Caco-2 (cell line): ENCODE measurements around the gene MAS1L. TPM values are rescaled to one million over a fixed set of nuclear protein-coding genes. Genes with fewer than 3 reads are reported as not detected.
"Not testable (repeated sequence)": the region's sequence is repeated elsewhere in the genome, so short reads cannot be mapped to it uniquely, and the experiment has no call there.

ENCODE experiments used
- BruUV-seq: library from RNA; stranded (reverse); fragments of 400-500 nt; replicated peaks from 2 replicates; lab custom pipeline; 2021; lab: Mats Ljungman, UMichigan
- CTCF ChIA-PET: fragments of 300-600 bp; sonication (Branson Sonifier 250); formaldehyde crosslinking; loops from one replicate; lab custom pipeline; 2022; ENCODE audit warnings: antibody characterized with exemption; lab: Charles Lee
- POLR2A ChIA-PET: fragments of 300-600 bp; sonication (Branson Sonifier 250); formaldehyde crosslinking; loops from one replicate; lab custom pipeline; 2022; ENCODE audit warnings: antibody characterized with exemption; lab: Charles Lee
- DNase-seq, 2 experiments: peaks; one replicate each; pipeline versions ENCODE4 v3.0.0 to v3.0.0-alpha.2; 2020 to 2022
- H3K27me3 ChIP-seq: replicated peaks from 2 replicates; pipeline ENCODE4 v1.6.0; 2011; ENCODE audit warnings: low read length; ENCODE audit not compliant: control insufficient read depth, insufficient read depth
- H3K36me3 ChIP-seq: 2 replicates; pipeline ENCODE4 v1.5.1; 2011; ENCODE audit warnings: low read length; ENCODE audit not compliant: control insufficient read depth, insufficient read depth
- H3K4me1 ChIP-seq: fragments of 250-450 bp; sonication (Bioruptor Pico); 2 replicates; pipeline ENCODE4 v1.5.1; 2020; ENCODE audit warnings: mild to moderate bottlenecking
- H3K4me3 ChIP-seq: 2 replicates; pipeline ENCODE4 v1.5.1; 2011; ENCODE audit warnings: low read depth, mild to moderate bottlenecking, control low read depth, low read length
- H3K9me3 ChIP-seq: fragments of 250-450 bp; sonication (Bioruptor Pico); 2 replicates; pipeline ENCODE4 v1.5.1; 2020; ENCODE audit warnings: mild to moderate bottlenecking, moderate library complexity
- H3K27ac Mint-ChIP-seq: one replicate; pipeline ENCODE4 v1.8.0; 2022; ENCODE audit warnings: mixed read lengths; ENCODE audit not compliant: unreplicated experiment
- H3K27me3 Mint-ChIP-seq: one replicate; pipeline ENCODE4 v1.8.0; 2022; ENCODE audit warnings: mixed read lengths; ENCODE audit not compliant: insufficient read depth, unreplicated experiment
- H3K36me3 Mint-ChIP-seq: one replicate; pipeline ENCODE4 v1.8.0; 2022; ENCODE audit warnings: mild to moderate bottlenecking, mixed read lengths; ENCODE audit not compliant: insufficient read depth, unreplicated experiment
- H3K4me1 Mint-ChIP-seq: one replicate; pipeline ENCODE4 v1.8.0; 2022; ENCODE audit warnings: low read depth, mixed read lengths; ENCODE audit not compliant: unreplicated experiment
- H3K4me3 Mint-ChIP-seq: one replicate; pipeline ENCODE4 v1.8.0; 2022; ENCODE audit warnings: mild to moderate bottlenecking, moderate library complexity, mixed read lengths; ENCODE audit not compliant: unreplicated experiment
- H3K9me3 Mint-ChIP-seq: one replicate; pipeline ENCODE4 v1.8.0; 2022; ENCODE audit warnings: mixed read lengths; ENCODE audit not compliant: unreplicated experiment
- intact Hi-C: fragments of 100-400 bp; cut with micrococcal nuclease; formaldehyde crosslinking; loops from one replicate; pipeline ENCODE4 v1.10.0; 2022; ENCODE audit not compliant: unreplicated experiment
- total RNA-seq: library from RNA; stranded (reverse); gene quantifications from 2 replicates; pipeline ENCODE4 v1.2.3, GENCODE V29; 2022
- TF ChIP-seq, protein P1 (sequence below), 2 experiments: fragments of 200-600 bp in 1 of 2; IDR thresholded peaks; 1 replicate in 1 of 2; 2 replicates in 1 of 2; pipeline versions ENCODE4 v1.5.1 to v1.8.0; 2011 to 2022; ENCODE audit warnings: antibody characterized with exemption in 1 of 2, control low read depth in 1 of 2, inconsistent platforms in 1 of 2, low read depth in 1 of 2, low read length in 1 of 2, mild to moderate bottlenecking in 1 of 2, moderate library complexity in 1 of 2; ENCODE audit not compliant: insufficient read depth in 1 of 2, severe bottlenecking in 1 of 2, unreplicated experiment in 1 of 2

The MAS1L gene
- total RNA-seq, 1 experiment from 2014 or later = not detected

DNA sequence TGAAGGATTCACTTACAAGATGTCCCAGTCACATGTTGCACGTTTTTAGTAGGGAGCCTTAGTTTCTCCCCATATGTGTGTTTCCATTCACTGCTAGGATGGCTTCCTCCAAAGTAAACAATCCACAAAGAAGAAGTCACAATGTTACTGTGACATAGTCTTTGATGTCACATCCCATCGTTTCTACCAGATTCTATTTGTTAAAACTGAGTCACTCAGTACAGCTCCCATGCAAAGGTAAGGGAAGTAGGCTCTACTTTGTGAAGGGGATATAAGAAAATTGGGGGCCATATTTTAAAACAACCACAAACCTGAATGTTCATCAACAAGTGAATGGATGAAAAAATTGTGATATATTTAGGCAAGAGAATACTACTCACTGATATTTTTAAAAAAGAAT is 30.8 kb downstream of the MAS1L start, which contains the start of the genes OR11A1 and OR2H1:
TSS of gene OR11A1 (minus strand) at position 101 of the 400 bp plus-strand sequence. CDS start 29,430 bp downstream, outside the sequence.
TSS of gene OR2H1 (plus strand) at position 185 of the 400 bp plus-strand sequence. CDS start 4,615 bp downstream, outside the sequence.
- no peaks in the 10 kb centered on the region for H3K4me1 Mint-ChIP-seq
- H3K4me3 Mint-ChIP-seq = no peak within 1 kb of the TSS
- DNase-seq = no peak
- H3K4me3 ChIP-seq = no peak within 1 kb of the TSS
- H3K27me3 Mint-ChIP-seq = peaks cover 7% of the 10 kb centered on the region
- intact Hi-C loops = no loop called here
- no TSS peak for BruUV-seq
- H3K9me3 ChIP-seq = no peaks in the 10 kb centered on the region
- TF ChIP-seq, protein P1, sequence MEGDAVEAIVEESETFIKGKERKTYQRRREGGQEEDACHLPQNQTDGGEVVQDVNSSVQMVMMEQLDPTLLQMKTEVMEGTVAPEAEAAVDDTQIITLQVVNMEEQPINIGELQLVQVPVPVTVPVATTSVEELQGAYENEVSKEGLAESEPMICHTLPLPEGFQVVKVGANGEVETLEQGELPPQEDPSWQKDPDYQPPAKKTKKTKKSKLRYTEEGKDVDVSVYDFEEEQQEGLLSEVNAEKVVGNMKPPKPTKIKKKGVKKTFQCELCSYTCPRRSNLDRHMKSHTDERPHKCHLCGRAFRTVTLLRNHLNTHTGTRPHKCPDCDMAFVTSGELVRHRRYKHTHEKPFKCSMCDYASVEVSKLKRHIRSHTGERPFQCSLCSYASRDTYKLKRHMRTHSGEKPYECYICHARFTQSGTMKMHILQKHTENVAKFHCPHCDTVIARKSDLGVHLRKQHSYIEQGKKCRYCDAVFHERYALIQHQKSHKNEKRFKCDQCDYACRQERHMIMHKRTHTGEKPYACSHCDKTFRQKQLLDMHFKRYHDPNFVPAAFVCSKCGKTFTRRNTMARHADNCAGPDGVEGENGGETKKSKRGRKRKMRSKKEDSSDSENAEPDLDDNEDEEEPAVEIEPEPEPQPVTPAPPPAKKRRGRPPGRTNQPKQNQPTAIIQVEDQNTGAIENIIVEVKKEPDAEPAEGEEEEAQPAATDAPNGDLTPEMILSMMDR (IDR thresholded peaks at IDR 0.05; ENCODE audit: insufficient read depth in 1 of 2, low read depth in 1 of 2, low read length in 1 of 2, severe bottlenecking in 1 of 2, unreplicated experiment in 1 of 2) = no peak
- H3K27ac Mint-ChIP-seq = no peak within 1 kb of the TSS
- no peaks in the 10 kb centered on the region for H3K27me3 ChIP-seq
- no peaks in the 10 kb centered on the region for H3K9me3 Mint-ChIP-seq
- H3K4me1 ChIP-seq = no peaks in the 10 kb centered on the region
- ChIA-PET CTCF (no interaction called here), POLR2A (no interaction called here)
- H3K36me3 ChIP-seq = no peaks in the 10 kb centered on the region
- H3K36me3 Mint-ChIP-seq = no peaks in the 10 kb centered on the region

DNA sequence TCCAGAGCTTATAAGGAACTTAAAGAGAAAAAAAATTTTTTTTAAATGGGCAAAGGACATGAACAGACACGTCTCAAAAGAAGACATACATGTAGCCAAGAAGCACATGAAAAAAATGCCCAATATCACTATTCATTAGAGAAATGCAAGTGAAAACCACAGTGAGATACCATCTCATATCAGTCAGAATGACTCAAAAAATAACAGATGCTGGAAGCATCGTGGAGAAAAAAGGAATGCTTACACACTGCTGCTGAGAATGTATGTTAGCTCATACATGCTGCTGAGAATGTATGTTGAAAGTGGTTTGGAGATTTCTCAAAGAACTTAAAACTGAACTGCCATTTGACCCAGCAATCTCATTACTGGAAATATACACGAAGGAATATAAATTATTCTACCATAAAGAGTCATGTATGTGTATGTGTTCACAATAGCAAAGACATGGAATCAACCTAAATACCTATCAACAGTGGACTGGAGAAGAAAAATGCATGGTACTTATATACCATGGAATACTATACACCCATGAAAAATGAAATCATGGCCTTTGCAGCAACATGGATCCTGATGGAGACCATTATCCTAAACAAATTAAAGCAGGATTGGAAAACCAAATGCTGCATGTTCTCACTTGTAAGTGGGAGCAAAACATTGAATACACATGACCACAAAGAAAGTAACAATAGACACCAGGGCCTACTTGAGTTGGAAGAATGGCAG is 36.1 kb downstream of the MAS1L start:
- no peaks in the 10 kb centered on the region for H3K36me3 ChIP-seq
- H3K27ac Mint-ChIP-seq = no peak overlapping the region
- no peak for DNase-seq
- intact Hi-C loops = no loop called here
- H3K4me3 ChIP-seq = no peak overlapping the region
- H3K36me3 Mint-ChIP-seq = no peaks in the 10 kb centered on the region
- H3K4me1 ChIP-seq = no peaks in the 10 kb centered on the region
- H3K4me3 Mint-ChIP-seq = no peak overlapping the region
- no peaks in the 10 kb centered on the region for H3K4me1 Mint-ChIP-seq
- no TSS peak for BruUV-seq
- ChIA-PET POLR2A (no interaction called here), CTCF (no interaction called here)
- no peaks in the 10 kb centered on the region for H3K27me3 Mint-ChIP-seq
- H3K9me3 Mint-ChIP-seq = no peaks in the 10 kb centered on the region
- no peaks in the 10 kb centered on the region for H3K27me3 ChIP-seq
- H3K9me3 ChIP-seq = no peaks in the 10 kb centered on the region
- TF ChIP-seq, protein P1 (IDR thresholded peaks at IDR 0.05; ENCODE audit: insufficient read depth in 1 of 2, low read depth in 1 of 2, low read length in 1 of 2, severe bottlenecking in 1 of 2, unreplicated experiment in 1 of 2) = no peak

DNA sequence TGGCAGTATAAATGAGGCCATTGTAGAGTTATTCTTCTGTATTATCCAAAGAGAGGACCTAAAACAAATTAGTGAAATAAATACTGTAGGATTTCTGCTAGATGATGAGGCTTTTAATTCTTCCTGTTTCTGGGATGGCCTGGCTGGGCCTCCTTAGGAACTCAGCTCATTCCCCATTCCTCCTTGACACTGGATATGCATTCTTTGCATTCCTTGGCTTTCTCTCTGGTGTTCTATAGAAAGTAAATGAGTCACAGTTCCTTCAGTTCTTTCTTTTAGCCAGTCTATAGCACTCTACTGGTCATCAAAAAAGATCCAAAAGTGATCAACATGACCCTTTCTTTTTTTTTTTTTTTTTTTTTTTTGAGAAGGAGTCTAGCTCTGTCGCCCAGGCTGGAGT is 40.1 kb downstream of the MAS1L start:
- no peak overlapping the region for H3K27ac Mint-ChIP-seq
- no peaks in the 10 kb centered on the region for H3K27me3 ChIP-seq
- H3K9me3 ChIP-seq = no peaks in the 10 kb centered on the region
- intact Hi-C loops = no loop called here
- no peak overlapping the region for H3K4me3 ChIP-seq
- no peak for DNase-seq
- no peaks in the 10 kb centered on the region for H3K4me1 Mint-ChIP-seq
- CTCF ChIA-PET = interaction anchor here (0.8 kb wide), 1 partner anchor 21 kb away, joined by 8 read pairs; no protein-coding TSS in a partner anchor
- no peak overlapping the region for H3K4me3 Mint-ChIP-seq
- H3K36me3 Mint-ChIP-seq = no peaks in the 10 kb centered on the region
- H3K4me1 ChIP-seq = no peaks in the 10 kb centered on the region
- POLR2A ChIA-PET = no interaction called here
- H3K27me3 Mint-ChIP-seq = peaks cover 4% of the 10 kb centered on the region
- H3K36me3 ChIP-seq = no peaks in the 10 kb centered on the region
- peaks cover 15% of the 10 kb centered on the region for H3K9me3 Mint-ChIP-seq
- TF ChIP-seq, protein P1 (IDR thresholded peaks at IDR 0.05; ENCODE audit: insufficient read depth in 1 of 2, low read depth in 1 of 2, low read length in 1 of 2, severe bottlenecking in 1 of 2, unreplicated experiment in 1 of 2) = no peak
- no TSS peak for BruUV-seq

DNA sequence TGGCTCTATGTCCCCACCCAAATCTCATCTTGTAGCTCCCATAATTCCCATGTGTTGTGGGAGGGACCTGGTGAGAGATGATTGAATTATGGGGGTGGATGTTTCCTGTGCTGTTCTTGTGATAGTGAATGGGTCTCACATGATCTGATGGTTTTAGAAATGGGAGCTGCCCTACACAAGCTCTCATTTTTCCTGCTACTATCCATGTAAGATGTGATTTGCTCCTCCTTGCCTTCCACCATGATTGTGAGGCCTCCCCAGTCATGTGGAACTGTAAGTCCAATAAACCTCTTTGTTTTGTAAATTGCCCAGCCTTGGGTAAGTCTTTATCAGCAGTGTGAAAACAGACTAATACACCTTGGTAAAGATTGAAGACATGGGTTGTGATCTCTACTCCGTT is 43.7 kb downstream of the MAS1L start:
- H3K36me3 ChIP-seq, H3K27me3 ChIP-seq, H3K4me1 ChIP-seq, BruUV-seq, H3K9me3 ChIP-seq, H3K27ac Mint-ChIP-seq, H3K4me3 ChIP-seq, CTCF ChIA-PET, H3K4me1 Mint-ChIP-seq, intact Hi-C loops, POLR2A ChIA-PET, DNase-seq, H3K4me3 Mint-ChIP-seq, H3K36me3 Mint-ChIP-seq: not testable (repeated sequence)
- Mint-ChIP-seq H3K27me3 (peaks cover 17% of the 10 kb centered on the region), H3K9me3 (peaks cover 15% of the 10 kb centered on the region)
